ENCODE data around the gene MIOS.

Gene MIOS

DNA sequence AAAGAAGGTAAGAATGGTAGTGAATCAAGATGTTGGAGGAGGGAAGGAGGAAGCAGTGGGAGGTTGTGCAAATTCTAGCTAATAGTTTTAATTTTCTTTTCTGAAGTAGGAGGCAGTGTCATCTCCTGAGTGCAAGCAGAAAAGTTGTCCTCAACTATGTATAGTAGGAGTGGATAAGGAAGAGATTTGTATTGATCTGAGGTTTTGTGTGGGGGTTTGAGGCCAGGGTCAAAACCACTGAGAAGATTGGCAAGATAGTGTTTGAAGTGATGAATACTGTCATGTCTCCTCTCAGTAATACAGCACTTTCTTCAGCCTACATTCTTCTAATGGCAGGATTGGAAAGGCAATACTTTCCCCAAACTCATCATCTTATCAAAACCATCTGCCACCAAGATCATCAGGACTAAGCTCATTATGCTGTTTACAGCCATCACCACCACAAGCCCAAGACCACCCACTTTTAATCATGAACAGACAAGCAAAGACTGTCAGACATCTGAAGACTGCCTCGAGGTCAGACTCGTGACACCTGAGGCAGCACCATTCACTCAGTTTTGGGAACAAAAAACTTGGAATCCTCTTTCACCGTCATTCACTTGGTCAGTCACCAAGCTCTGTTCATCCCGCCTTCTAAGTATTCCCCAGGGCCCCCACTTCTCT, 1.5 kb upstream of the MIOS start:
- no peak overlapping the region for H3K4me3 Mint-ChIP-seq
- no peak overlapping the region for H3K27ac Mint-ChIP-seq
- no peaks in the 10 kb centered on the region for H3K27me3 Mint-ChIP-seq
- H3K36me3 Mint-ChIP-seq: peaks cover 14% of the 10 kb centered on the region
- H3K9me3 Mint-ChIP-seq (ENCODE audit: low read depth): peaks cover under 1% of the 10 kb centered on the region
- H3K4me1 Mint-ChIP-seq (ENCODE audit: low read depth): peaks cover 28% of the 10 kb centered on the region

DNA sequence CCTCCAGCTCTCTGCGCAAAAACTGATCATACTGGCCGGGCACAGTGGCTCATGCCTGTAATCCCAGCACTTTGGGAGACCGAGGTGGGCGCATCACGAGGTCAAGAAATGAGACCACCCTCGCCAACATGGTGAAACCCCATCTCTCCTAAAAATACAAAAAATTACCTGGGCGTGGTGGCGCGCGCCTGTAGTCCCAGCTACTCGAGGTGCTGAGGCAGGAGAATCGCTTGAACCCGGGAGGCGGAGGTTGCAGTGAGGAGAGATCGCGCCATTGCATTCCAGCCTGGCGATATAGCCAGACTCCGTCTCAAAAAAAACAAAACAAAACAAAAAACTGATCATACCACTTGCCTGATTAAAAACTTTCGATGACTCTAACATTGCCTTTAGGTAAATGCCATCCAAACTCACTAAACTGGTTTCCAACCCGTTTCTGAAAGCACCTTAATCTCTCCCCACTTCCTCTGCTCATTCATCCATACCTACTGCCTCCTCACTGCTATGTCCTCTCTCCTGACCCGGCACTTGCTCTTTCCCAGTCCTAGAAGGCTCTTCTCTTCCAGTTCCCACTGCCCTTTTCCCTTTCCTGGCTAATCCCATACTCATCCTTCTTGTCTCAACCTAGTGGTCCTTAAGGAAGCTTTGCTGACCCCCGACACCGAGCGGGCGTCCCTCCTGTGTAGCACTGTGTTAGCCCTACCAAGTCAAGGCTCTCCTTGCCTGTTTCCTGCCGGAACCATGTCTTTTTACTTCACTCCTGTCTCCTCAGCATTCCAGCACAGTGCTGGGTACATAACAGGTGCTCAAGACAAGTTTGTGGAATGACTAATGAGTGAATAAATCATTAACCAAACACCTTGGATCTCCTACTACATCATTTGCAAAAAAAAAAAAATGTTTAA, 686 bp upstream of the MIOS start:
- Mint-ChIP-seq H3K27me3 (no peaks in the 10 kb centered on the region), H3K4me3 (no peak overlapping the region), H3K27ac (no peak overlapping the region), H3K4me1 (ENCODE audit: low read depth) (peaks cover 37% of the 10 kb centered on the region), H3K36me3 (peaks cover 10% of the 10 kb centered on the region), H3K9me3 (ENCODE audit: low read depth) (no peaks in the 10 kb centered on the region)

DNA sequence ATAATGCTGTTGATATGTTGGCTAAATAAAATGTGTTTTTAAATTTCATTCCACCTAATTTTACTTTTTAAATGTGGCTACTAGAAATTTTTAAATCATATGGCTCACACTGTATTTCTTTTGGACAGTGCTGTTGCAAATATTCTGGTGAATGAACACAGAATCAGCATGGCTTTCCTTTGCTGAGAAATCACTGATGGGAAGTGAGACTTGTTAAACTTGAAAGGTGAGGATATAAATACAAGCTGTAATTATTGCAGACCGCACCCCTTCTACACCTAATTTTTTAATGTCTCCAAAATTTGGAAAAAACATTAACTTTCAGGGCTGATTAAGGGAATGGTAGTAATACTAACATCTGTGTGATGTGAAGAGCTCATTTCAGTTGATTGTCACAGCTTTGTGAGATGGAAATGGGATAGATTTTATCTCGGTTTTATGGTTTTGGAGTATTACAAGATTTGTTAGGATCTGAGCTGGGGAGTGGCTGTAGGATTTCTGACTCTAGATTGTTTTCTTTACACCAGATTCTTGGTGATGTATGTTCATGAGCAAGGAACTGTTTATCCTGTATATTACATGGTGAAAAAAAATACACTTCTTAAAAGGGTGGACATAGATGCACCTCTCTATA, 1.3 kb downstream of the MIOS start:
- Mint-ChIP-seq H3K9me3 (ENCODE audit: low read depth) (no peaks in the 10 kb centered on the region), H3K4me1 (ENCODE audit: low read depth) (peaks cover 46% of the 10 kb centered on the region), H3K27ac (peak overlapping the region; percentile 88), H3K4me3 (peak overlapping the region; percentile 90), H3K36me3 (peaks cover 15% of the 10 kb centered on the region), H3K27me3 (no peaks in the 10 kb centered on the region)

DNA sequence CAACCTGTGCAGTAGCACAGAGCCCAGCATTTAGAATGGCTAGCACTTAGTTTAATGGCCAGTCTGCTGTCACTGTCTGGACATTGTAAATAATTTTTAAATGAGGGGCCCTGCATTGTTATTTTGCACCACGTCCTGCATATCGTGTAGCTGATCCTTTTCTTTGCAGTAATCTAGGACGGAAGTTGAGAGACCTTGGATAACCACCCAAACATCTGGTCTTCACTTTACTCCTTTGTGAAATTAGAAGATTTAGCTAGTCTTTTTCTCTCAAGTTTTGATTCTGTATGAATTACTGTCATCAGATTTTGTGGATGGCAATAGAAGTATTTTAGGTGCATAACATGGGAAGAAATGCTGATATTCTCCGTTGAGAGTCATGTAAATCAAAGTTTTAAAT, 1.9 kb downstream of the MIOS start:
- peaks cover 51% of the 10 kb centered on the region for H3K4me1 Mint-ChIP-seq (ENCODE audit: low read depth)
- H3K36me3 Mint-ChIP-seq: peaks cover 20% of the 10 kb centered on the region
- no peaks in the 10 kb centered on the region for H3K27me3 Mint-ChIP-seq
- peak overlapping the region; percentile 90 for H3K4me3 Mint-ChIP-seq
- H3K27ac Mint-ChIP-seq: peak overlapping the region; percentile 88
- H3K9me3 Mint-ChIP-seq (ENCODE audit: low read depth): no peaks in the 10 kb centered on the region

DNA sequence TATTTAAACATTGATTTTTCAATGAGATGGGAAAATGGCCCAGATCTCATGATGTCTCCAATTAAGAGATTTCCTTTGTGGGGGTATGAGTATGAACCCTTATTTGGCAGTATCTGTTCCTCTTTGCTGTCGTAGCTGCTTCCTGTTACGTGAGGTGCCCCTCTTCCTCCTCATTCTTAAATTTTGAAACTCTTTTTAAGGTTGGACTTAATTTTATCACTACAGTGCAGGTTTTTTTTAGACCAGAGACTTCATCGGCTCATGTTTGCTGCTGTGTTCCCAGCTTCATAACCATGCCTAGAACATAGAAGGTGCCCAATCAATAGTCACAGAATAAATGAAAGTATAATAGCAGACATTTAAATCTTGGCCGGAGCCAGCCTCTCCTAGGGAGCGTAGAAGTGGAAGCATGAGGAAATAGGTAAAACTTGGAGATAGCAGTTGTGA, 2.4 kb downstream of the MIOS start:
- Mint-ChIP-seq H3K4me3 (peak overlapping the region; percentile 90), H3K27me3 (no peaks in the 10 kb centered on the region), H3K27ac (peak overlapping the region; percentile 88), H3K4me1 (ENCODE audit: low read depth) (peaks cover 56% of the 10 kb centered on the region), H3K9me3 (ENCODE audit: low read depth) (no peaks in the 10 kb centered on the region), H3K36me3 (peaks cover 25% of the 10 kb centered on the region)

DNA sequence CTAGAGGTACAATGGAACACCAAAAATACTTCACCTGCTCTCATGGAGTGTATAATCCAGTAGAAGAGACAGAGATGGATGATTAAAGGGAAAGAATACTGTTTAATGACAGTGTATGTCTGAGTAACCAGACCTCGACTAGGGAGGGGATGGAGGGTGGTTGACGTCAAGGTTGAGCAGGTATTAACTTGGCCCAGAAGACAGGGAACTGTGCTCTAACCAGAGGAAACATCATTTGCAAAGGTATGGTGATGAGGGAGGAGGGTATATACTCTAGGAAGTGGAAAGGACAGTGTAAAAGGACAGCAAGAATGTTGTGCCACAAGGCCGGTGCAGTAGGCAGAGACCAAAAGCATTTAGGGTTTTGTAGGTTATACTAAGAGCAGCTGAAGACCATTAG, 2.9 kb downstream of the MIOS start:
- Mint-ChIP-seq H3K4me1 (ENCODE audit: low read depth) (peaks cover 59% of the 10 kb centered on the region), H3K36me3 (peaks cover 30% of the 10 kb centered on the region)

DNA sequence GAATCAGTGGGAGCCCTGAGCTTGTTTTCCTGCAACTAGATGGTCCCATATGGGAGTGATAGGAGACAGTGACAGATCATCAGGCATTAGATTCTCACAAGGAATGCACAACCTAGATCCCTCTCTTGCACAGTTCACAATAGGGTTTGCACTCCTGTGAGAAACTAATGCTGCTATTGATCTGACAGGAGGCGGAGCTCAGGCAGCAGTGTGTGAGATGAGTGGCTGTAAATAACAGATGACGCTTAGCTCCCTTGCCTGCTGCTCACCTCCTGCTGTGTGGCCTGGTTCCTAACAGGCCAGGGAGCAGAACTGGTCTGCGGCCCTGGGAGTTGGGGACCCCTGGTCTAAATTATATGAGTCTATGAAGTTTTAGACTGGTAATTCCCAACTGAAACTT, 3.9 kb downstream of the MIOS start:
- Mint-ChIP-seq H3K9me3 (ENCODE audit: low read depth) (no peaks in the 10 kb centered on the region), H3K27ac (no peak overlapping the region), H3K27me3 (no peaks in the 10 kb centered on the region), H3K4me1 (ENCODE audit: low read depth) (peaks cover 60% of the 10 kb centered on the region), H3K4me3 (no peak overlapping the region), H3K36me3 (peaks cover 30% of the 10 kb centered on the region)

More for the DNA sequence above, 2.9 kb downstream of the MIOS start:
- H3K4me3 Mint-ChIP-seq: peak overlapping the region; percentile 90
- no peaks in the 10 kb centered on the region for H3K9me3 Mint-ChIP-seq (ENCODE audit: low read depth)
- peak overlapping the region; percentile 88 for H3K27ac Mint-ChIP-seq
- no peaks in the 10 kb centered on the region for H3K27me3 Mint-ChIP-seq

DNA sequence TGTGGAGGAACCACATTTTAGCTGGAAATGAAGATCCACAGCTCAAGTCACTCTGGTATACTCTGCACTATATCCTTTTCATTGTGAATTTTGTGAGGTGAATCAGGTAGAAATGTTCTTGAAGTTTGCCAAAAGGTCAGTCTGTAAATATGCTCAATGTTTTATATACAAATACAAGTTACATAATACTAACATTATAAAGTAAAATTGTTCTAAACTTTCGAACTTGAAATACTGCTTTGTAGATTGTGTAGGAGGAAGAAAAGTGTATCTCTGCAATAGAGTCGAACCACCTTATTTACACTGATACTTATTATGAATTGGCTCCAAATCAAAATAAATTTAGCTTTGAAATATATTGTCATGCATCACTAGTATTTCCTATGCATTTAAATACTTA, 7.0 kb downstream of the MIOS start:
- H3K4me3 Mint-ChIP-seq: no peak overlapping the region
- no peaks in the 10 kb centered on the region for H3K9me3 Mint-ChIP-seq (ENCODE audit: low read depth)
- H3K27ac Mint-ChIP-seq: no peak overlapping the region
- peaks cover 47% of the 10 kb centered on the region for H3K4me1 Mint-ChIP-seq (ENCODE audit: low read depth)
- H3K36me3 Mint-ChIP-seq: peaks cover 32% of the 10 kb centered on the region
- H3K27me3 Mint-ChIP-seq: no peaks in the 10 kb centered on the region

DNA sequence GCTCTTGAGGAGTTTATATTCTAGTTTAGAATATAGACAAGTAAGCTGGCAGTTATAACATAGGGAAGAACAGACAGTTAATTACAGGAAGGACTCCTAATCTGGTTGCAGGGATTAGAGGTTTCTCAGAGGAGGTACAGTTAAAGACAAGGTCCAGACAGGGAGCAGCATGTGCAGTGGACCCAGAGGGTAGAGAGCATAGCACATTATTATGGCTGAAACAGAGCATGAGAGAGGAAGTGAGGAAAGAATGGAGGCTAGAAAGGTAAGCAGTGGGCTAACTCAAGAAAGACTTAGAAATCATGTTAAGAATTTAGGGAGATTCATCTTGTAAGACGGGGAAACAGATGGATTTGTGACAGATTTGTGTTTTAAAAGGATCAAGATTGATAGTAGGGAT, 9.7 kb downstream of the MIOS start:
- H3K27me3 Mint-ChIP-seq: no peaks in the 10 kb centered on the region
- H3K4me3 Mint-ChIP-seq: no peak overlapping the region
- no peaks in the 10 kb centered on the region for H3K9me3 Mint-ChIP-seq (ENCODE audit: low read depth)
- peaks cover 24% of the 10 kb centered on the region for H3K4me1 Mint-ChIP-seq (ENCODE audit: low read depth)
- H3K27ac Mint-ChIP-seq: no peak overlapping the region
- peaks cover 23% of the 10 kb centered on the region for H3K36me3 Mint-ChIP-seq

DNA sequence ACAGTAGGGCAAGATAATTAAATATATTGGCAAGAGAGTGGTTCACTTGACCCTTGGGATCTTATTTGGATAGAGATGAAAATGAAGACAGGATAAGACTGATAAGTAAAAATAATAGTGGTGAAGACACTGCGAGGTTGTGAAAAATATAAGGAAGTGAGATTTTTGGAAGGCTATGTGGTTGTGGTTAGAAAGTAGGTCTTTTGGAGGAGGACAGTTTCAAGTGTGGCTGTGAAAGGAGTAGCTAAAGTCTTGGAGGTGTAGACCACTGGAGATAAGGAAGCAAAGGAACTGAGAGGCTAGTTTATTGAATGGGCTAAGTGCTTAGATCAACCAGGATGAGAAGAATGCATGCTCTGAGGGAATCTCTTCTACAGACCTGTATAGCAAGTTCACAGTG, 11.2 kb downstream of the MIOS start:
- H3K27ac Mint-ChIP-seq: no peak overlapping the region
- peaks cover 22% of the 10 kb centered on the region for H3K36me3 Mint-ChIP-seq
- H3K4me3 Mint-ChIP-seq: no peak overlapping the region
- H3K9me3 Mint-ChIP-seq (ENCODE audit: low read depth): no peaks in the 10 kb centered on the region
- H3K27me3 Mint-ChIP-seq: no peaks in the 10 kb centered on the region
- peaks cover 16% of the 10 kb centered on the region for H3K4me1 Mint-ChIP-seq (ENCODE audit: low read depth)

DNA sequence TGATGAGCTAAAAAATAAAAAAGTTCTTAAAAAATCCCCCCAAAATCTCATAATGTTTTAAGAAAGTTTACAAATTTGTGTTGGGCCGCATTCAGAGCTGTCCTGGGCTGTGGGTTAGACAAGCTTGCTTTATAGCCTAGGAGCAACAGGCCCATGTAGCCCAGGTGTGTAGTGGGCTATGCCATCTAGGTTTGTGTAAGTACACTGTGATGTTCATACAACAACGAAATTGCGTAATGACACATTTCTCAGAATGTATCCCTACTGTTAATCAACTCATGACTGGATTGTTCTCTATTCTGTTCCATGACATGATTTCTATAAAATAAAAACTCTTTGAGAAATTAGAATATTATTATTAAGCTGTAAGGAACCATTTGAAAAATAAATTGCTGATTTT, 13.0 kb downstream of the MIOS start:
- Mint-ChIP-seq H3K4me3 (no peak overlapping the region), H3K4me1 (ENCODE audit: low read depth) (peaks cover 1% of the 10 kb centered on the region), H3K9me3 (ENCODE audit: low read depth) (no peaks in the 10 kb centered on the region), H3K27me3 (no peaks in the 10 kb centered on the region), H3K36me3 (peaks cover 6% of the 10 kb centered on the region), H3K27ac (no peak overlapping the region)

DNA sequence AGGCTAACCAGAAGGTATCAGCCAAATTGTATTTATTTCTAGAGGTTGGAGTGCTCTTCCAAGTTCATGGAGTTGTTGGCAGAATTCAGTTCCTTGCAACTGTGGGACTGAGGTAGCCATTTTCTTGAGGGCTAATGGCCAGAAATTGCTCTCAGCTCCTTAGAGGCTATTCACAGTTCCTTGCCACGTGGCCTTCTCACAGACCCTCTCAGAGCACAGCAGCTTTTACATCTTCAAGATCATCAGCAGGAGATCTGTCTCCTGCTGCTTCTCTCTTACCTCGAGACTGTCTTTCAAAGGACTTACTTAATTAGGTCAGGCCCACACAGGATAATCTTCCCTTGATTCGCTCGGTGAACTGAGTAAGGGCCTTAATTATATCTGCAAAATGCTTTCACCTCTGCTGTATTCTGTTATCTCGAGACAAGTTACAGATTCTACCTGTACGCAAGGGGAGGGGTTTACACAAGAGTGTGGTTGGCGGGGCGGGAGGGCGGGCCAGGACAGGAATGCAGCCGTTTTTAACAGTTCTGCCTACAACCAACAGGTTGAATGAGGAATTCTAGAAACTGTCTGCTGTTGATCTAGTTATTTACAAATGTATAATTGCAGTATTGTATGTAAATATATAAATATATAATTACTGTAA, 15.0 kb downstream of the MIOS start:
- H3K36me3 Mint-ChIP-seq: peaks cover 3% of the 10 kb centered on the region
- no peak overlapping the region for H3K4me3 Mint-ChIP-seq
- H3K4me1 Mint-ChIP-seq (ENCODE audit: low read depth): no peaks in the 10 kb centered on the region
- no peaks in the 10 kb centered on the region for H3K9me3 Mint-ChIP-seq (ENCODE audit: low read depth)
- no peak overlapping the region for H3K27ac Mint-ChIP-seq
- H3K27me3 Mint-ChIP-seq: no peaks in the 10 kb centered on the region

DNA sequence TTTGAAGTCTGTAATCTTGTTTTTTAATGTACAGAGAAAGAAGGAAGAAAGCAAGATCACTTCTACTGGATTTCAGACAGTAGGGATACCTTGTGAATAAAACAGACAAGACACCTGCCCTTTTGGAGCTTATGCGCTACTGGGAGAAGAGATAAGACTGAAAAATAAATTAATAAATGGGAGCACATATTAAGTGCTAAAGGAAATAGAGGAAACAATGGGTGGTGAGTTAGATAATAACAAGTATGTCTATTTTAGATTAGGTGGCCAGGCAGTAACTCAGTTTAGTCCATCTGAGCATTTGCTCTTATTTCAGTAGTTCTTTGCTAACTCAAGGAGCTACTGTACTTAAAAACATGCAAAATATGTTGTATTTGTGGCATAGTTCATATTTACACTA, 15.9 kb downstream of the MIOS start:
- no peaks in the 10 kb centered on the region for H3K9me3 Mint-ChIP-seq (ENCODE audit: low read depth)
- H3K4me3 Mint-ChIP-seq: no peak overlapping the region
- H3K36me3 Mint-ChIP-seq: peaks cover 3% of the 10 kb centered on the region
- H3K4me1 Mint-ChIP-seq (ENCODE audit: low read depth): no peaks in the 10 kb centered on the region
- H3K27ac Mint-ChIP-seq: no peak overlapping the region
- no peaks in the 10 kb centered on the region for H3K27me3 Mint-ChIP-seq

DNA sequence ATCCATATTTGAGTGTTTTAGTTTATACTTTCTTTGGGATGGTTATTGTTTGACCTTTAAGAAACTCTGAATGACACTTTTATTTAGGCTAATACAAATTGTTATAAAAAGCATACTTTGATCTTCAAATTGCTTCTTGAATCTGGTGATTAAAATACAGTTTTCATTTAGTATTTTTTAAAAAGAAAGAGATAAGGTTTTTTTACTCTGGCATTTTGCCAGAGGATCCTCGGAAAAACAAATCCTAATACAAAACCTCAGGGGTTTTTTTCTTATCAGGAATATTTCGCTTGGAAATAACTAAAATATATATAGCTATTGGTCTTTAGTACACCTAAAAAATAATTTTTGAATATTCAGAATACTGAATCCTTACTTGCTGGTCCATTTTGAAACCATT, 17.0 kb downstream of the MIOS start:
- Mint-ChIP-seq H3K9me3 (ENCODE audit: low read depth) (no peaks in the 10 kb centered on the region), H3K36me3 (peaks cover 4% of the 10 kb centered on the region), H3K4me1 (ENCODE audit: low read depth) (no peaks in the 10 kb centered on the region), H3K27me3 (no peaks in the 10 kb centered on the region), H3K4me3 (no peak overlapping the region), H3K27ac (no peak overlapping the region)

DNA sequence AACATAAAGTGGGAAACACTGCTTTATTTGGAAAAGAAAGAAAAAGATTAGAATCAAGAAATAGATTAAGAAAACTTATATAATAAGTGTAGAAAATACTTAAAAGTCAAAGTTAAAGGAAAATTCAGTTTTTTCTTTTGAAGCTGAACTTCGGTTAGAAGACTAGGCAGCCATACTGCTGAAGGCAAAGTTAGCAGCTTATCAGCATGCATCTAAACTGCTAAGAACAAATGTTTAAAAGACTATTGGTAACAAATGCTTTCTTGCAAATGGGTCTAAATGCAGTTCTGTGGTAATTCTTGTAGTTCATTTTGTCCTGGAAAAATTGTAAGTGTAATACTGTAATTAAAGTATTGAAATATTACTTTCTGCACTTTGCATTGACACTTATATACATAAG, 18.0 kb downstream of the MIOS start:
- no peak overlapping the region for H3K27ac Mint-ChIP-seq
- no peaks in the 10 kb centered on the region for H3K4me1 Mint-ChIP-seq (ENCODE audit: low read depth)
- no peak overlapping the region for H3K4me3 Mint-ChIP-seq
- H3K27me3 Mint-ChIP-seq: no peaks in the 10 kb centered on the region
- H3K9me3 Mint-ChIP-seq (ENCODE audit: low read depth): no peaks in the 10 kb centered on the region
- peaks cover 6% of the 10 kb centered on the region for H3K36me3 Mint-ChIP-seq
